ENCODE measurements around the gene NSUN3.

GRCh38 chr3:94065122-94065521 is 2.3 kb downstream of the NSUN3 start:
- TF ChIP-seq TAF1 (IDR thresholded peaks at IDR 0.05; ENCODE audit: borderline replicate concordance, insufficient read depth, low read length) = no peak
- TF ChIP-seq POLR2AphosphoS5 (IDR thresholded peaks at IDR 0.05; ENCODE audit: low read depth, low read length) = no peak
- no peak for TF ChIP-seq SIN3A (IDR thresholded peaks at IDR 0.05; ENCODE audit: borderline replicate concordance, insufficient read depth, low read length)

Measured in PFSK-1 (cell line).